GM19043 (cell line): Measurements from ENCODE around the gene RAB15.

Experiments
- ATAC-seq: cut with Tn5 transposase; IDR thresholded peaks from one replicate; pipeline ENCODE4 v1.9.1; 2021; ENCODE audit warnings: low read depth; ENCODE audit not compliant: unreplicated experiment

The RAB15 gene

GRCh38 chr14:64956697-64957406, 15.3 kb downstream of the RAB15 start:
- ATAC-seq: no peak

DNA sequence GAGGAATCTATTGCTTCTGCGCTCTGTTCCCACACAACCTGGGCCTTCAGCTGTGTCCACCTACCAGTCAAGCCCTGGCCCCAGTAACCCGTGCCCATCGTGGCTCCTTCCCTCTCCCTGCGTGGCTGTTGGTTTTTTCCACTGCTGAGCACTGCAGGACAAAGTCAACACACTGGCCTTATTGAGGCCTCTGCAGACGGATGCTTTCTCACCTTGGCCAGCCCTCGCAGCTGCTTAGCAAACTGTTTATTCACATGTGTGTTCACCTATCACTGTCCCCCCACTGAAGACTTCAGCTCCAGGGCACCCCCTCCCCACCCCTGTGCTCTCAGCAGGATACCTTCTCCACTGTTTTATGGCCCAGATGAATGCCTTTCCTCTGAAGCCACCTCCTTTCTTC, 16.8 kb downstream of the RAB15 start:
- ATAC-seq: no peak

DNA sequence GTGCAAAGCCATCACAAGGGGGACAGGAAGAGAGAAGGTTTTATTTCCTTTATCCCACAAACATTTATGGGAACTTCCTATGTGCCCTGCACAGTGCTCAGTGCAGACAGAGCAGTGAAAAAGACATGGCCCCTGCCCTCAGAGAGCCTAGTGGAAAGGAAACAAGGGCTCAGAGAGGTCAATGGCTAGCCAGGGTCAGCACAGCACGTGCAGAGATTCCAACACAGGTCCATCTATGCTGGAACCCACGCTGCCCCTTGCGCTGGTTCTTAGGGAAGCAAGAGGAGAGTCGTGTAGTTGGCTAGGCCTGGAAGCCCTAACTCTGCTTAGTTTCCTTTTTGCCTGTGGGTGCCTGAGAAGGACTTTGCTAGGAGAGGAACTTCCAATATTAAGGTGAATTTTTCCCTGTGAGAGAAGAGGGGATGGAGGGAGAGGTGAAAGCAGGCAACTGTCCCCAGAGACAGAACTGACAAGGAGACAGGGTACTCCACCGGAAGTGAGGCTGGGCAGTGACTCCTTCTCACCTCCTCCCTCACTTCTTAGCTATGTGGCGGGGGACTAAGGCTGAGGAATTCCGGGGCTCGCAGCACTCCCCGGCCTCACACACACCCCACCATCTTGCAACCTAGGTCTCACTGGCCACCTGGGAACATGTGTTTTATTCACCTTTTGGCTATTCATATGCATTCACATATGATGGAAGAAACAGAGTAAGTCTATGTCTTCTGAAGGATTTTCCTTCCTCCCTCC, 17.5 kb downstream of the RAB15 start:
- no peak for ATAC-seq

DNA sequence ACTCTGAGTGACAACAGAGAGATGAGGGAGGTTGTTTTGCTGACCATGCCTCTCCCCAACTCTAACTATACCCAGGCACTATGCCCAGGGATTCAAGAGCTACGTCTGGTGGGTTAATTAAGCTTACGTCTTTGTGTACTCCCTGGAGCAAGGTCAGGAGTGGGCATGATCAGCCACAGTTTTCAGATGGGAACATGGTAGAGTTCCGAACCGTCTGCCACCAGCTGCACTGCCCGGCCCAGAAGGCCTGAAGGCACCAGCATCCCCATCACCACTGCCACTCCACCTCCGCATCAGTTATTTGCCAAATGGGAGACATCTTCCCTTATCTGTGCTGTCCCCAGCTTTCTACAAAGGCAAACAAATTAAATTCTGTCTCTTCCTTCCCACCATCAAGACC, 18.5 kb downstream of the RAB15 start:
- ATAC-seq: no peak

DNA sequence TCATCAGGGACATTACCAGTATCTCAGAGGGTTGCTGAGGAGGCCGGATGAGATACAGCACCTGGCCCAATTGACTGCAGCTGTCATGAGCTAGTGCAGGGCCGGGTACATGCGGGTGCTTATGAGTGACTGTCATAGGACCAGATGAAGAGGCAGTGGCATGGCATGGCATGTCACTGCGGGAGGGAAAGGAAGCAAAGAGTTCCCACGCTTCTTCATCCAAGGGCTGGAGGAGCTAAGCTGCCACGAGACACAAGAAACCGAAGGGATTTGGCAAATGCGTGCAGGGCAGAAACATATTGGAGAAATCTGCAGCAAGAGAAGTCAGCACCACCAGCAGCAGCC, 18.9 kb downstream of the RAB15 start:
- ATAC-seq: no peak

DNA sequence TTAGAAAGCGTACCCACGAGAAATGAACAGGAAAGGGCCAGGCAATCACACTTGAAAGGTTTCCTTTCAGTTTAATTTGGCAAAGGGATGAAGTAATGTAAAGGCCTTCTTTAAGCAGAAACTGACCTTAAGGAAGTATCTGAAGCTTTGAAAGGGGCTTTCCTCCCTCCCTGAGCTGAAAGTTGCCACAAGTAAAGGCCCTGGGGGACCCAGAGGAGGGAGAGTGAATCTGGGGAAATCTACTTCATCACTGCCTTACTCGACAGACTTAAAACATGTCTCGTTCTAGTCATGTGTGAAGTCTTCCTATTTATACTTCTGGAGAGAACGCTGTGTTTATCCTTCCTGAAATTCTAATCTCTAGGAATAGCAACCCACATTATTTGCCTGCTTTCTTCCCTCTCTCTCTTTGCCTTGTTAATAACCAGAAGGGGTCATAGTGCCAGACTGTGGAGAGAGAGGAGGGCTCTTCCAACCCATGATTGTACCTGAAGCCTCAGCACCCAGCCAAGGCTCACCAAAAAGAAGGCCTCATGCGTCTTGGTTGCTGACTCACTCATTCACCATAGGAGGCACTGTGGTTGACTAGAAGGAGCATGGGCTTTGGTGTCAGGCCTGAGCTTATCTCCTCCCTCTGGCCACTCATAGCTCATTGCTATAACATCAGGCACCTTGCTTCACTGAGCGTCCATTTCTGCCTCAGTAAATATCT, 19.4 kb downstream of the RAB15 start:
- ATAC-seq: no peak

DNA sequence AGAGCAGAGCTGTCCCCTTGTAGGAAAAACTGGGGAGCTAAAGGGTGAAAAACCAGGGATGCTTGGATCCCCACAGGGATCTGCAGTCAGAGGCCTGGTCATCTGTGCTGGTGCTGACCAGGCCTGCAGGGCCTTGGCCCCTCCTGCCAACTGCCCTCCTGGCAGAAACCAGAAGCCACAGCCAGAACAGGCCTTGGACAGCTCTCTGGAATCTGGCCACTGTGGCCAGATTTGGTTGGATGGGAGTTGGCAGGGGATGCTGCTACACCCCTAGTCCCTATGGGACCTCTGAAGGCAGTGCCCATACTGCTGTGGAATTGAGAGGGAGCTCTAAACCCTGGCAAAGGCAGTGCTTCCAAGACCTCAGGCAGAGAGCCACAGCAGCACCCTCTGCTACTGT, 20.4 kb downstream of the RAB15 start:
- ATAC-seq: no peak

DNA sequence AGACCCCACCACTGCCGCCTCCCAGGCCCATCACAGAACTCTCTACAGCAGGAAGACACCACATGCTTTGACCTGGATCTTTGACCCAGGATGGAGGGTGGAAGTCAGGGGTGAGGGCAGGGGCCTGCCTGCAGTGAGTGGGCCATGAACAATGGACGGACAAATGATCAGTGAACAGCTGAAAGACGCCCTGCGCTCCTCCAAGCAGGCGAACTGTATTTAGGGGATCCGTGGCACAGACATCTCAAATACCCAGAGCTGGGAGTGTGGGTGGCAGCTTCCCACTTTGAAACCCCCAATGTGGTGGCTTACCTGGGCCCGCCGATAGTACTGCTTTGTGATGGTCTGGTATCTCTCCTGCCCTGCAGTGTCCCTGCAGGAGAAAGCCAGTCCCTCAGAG, 20.8 kb downstream of the RAB15 start:
- no peak for ATAC-seq

DNA sequence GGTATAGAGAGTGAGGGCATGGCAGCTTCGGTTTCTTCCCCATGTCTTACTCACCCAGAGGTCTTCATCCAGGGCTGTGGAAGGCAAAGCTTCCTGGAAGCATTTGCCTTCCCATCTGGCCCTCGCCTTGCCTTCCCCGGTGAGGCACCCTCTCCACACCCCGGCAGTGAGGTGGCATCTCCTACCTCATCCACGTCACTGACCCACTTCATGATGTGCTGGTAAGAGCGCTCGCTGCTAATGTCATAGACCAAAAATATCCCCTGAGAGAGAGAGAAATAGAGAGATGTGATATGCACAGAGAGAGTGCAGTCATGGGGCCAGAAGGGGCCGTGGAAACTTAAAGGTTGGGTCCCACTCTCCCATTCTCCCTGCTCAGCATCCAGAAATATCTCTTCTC, 21.2 kb downstream of the RAB15 start:
- no peak for ATAC-seq

DNA sequence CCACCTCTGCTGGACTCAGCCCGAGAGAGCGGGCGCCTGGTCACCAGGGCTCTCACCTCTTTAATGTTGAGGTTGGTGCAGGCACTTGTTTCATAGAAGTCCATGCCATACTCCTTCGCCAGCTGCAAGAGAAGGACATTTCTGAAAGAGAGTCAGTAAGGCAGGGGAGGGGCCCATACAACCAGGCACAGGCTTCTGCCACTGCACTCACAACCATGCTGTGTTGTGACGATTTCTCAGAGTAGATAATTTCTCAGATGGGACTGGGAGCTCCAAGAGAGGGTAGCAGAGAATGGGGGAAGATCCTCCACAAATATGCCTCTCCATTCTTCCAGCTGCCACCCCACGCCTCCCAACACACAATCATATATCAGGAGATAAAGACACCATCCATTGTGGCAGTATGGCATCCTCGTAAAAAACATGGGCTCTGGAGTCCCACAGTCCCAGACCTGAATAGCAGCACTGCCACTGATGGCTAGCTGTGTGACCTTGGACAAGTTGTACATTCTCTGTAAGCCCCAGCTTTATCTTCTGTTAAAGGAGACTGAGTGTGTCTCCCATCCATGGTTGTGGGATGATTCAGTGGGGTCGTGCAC, 23.4 kb downstream of the RAB15 start:
- ATAC-seq: no peak

DNA sequence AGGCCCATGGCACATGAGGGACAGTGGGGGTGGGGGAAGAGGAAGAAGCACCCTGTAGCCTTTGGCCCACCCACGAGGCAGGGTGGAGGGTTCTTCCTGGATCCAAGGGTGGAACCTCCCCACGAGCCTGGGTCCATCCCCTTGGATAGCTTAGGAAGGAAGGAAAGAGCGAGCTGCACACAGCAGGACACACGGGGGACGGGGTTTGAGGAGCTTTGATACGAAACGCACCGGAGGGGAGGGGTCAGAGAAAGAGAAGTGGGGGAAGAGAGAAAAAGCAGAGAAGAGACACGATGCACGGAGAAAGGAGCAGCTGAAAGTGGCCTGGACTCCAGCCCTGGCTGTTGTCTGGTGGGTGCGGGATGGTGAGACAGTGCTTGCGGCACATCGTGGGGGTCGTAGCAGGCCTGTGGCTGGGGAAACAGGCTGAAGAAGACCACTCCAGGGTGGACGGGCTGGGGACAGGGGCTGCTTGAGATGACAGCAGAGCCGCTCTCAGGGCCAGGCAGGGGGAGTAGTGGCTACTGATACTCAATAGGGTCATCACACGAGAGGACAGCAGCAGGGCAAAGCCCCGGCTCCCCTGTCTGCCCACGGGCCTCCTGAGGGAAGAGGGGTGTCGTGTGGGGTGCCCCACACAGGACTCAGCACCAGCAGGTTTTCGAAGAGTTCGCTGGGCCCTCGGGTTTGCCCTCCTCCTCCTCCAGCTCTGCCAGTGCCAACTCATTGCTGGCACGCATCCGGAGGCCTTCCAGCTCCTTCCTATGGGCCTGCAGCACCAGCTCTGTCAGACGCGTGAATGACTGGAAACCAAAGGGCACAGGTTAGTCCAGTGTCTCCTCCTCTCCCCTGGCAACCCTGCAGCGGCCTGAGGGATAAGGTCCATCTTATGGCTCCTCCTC, 24.2 kb downstream of the RAB15 start:
- ATAC-seq: no peak

GRCh38 chr14:64946310-64947045, 25.7 kb downstream of the RAB15 start:
- no peak for ATAC-seq

GRCh38 chr14:64945431-64946178, 26.5 kb downstream of the RAB15 start:
- ATAC-seq: no peak

- no peak for ATAC-seq
Measured at GRCh38 chr14:64944861-64945260, 27.3 kb downstream of the RAB15 start.

DNA sequence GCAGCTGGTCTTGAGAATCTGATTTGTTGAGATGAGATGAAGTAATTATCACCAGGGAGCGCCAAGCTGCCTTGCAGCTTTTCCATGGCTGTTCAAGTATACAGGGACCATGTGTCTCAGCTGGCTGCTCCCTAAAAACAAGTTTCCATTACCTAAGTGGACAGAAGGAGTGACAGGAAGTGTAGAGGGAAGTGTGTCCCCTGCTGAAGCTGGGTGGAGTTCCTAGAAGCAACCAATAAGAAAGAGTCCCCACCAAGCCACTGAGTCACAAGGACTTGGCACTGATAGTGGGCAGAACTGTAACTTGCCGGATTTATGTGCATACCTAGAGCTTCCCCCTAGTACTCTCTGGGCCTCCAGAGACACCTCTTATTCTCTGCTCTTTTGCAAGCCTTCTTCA, 28.1 kb downstream of the RAB15 start:
- ATAC-seq: no peak

DNA sequence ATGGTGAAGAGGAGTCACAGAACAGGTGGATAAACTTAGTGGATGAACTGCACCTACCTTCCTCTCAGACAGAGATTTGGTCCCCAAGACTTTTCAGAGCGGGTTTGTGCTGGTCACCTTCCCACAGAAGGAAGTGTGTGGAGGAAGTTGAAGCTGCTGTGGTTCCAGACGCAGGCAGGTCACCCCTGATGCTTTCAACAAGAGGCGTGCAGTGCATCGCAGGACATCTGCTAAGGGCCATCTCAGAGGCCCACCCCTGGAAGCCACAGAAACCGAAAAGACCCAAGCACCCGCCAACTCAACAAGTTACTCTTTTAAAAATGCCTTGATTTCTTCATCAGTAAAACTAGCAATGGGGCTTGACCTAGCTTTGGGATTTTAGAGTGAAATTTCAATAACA, 28.6 kb downstream of the RAB15 start:
- ATAC-seq: no peak

DNA sequence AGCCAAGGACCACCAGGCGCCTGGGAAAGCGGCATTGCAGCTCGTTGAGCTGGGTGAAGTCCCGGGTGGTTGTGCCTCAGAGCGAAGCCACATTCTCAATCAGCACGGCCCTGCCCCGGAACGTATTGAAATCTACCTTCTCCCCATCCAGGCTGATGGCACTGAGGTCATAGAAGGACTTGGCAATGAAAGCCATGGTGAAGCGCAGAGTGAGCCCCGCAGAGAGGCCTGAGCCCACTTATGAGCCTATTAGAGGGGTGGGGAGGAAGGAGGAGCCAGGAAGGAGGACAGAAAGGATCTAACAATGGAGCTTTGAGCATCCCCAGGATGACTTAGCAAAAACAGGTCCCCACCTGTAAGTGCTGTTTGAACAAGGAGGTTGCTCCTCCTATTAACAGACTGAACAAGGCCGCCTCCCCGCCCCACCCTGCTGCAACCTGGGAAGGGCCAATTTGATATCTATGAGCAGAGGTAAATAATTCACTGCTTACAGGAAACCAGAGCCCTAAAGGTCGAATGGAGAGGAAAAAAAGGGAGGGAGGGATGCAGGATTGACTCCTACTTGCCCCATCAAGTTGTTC, 29.5 kb downstream of the RAB15 start, which contains the start of gene GPX2:
GPX2 (minus strand) TSS at position 215 of the 581 bp plus-strand sequence; CDS start at position 196, 19 bp downstream.
- ATAC-seq: no peak

DNA sequence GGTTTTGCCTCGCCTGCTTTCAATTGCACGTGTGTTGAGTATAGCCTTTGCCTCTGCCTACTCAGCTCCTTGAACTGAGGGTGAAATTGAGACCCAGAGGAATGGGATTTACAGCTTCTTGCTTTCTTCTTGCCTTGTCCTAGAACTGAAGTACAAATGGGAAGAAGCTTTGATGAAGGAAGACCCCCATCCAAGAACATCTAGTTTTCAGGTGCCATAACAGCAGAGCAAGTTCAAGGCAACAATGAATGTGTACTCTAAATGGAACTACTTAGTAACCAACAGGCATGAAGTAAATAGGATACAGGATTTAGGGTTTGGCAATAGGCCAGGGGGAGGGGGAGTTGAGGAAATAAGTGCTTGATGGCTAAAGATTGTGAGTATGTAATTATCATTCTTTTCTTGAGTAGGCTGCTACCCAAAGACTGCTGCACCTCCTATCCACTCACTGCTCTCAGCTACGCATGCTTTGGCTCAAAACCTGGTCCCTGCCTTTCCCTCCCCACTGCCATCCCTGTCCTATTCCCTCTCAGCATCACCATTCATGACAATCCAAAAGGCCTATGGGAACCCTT, 31.7 kb downstream of the RAB15 start:
- no peak for ATAC-seq
